Keratinocyte (primary cell): ENCODE results near the gene PCIF1. TPM values are rescaled to one million over a fixed set of nuclear protein-coding genes. Genes with fewer than 3 reads are reported as not detected.
A peak's percentile ranks its signal among the peaks of the same experiment; 100 is the strongest.

Experiments used
- DNase-seq: peaks from one replicate; pipeline ENCODE4 v3.0.0-alpha.2; 2011; ENCODE audit warnings: low read depth, missing footprints, low spot score
- FAIRE-seq: peaks from 2 replicates; lab custom pipeline; 2011; peaks lifted over from hg19 to GRCh38; lab: Jason Lieb, UNC
- H2AFZ ChIP-seq: 2 replicates; pipeline ENCODE4 v1.6.0; 2012; ENCODE audit warnings: low read length, control low read depth, inconsistent platforms; ENCODE audit not compliant: control insufficient read depth
- H3K27ac ChIP-seq: 2 replicates; pipeline ENCODE4 v1.5.1; 2011; ENCODE audit warnings: low read length; ENCODE audit not compliant: control insufficient read depth, insufficient read depth
- H3K27me3 ChIP-seq: 3 replicates; pipeline ENCODE4 v1.6.0; 2011; ENCODE audit warnings: low read length; ENCODE audit not compliant: control insufficient read depth, insufficient read depth; ENCODE audit errors: extremely low read depth
- H3K36me3 ChIP-seq, 2 experiments: 2 replicates in 1 of 2; 3 replicates in 1 of 2; pipeline ENCODE4 v1.5.1; 2011; ENCODE audit warnings: low read length in 2 of 2, mild to moderate bottlenecking in 1 of 2; ENCODE audit not compliant: control insufficient read depth in 2 of 2, insufficient read depth in 2 of 2; ENCODE audit errors: extremely low read depth in 1 of 2
- H3K4me1 ChIP-seq: 3 replicates; pipeline ENCODE4 v1.5.1; 2011; ENCODE audit warnings: low read length; ENCODE audit not compliant: control insufficient read depth, insufficient read depth; ENCODE audit errors: extremely low read depth
- H3K4me2 ChIP-seq: 3 replicates; pipeline ENCODE4 v1.6.0; 2011; ENCODE audit warnings: low read depth, low read length; ENCODE audit not compliant: control insufficient read depth, insufficient read depth; ENCODE audit errors: extremely low read depth
- H3K4me3 ChIP-seq, 3 experiments: fragments of 200-600 bp in 1 of 3; sonication (generic) in 1 of 3; 2 replicates in 2 of 3; 3 replicates in 1 of 3; pipeline ENCODE4 v1.5.1; 2011 to 2016; ENCODE audit warnings: low read length in 3 of 3, mild to moderate bottlenecking in 3 of 3, control low read depth in 2 of 3, inconsistent platforms in 1 of 3, low read depth in 1 of 3, mixed read lengths in 1 of 3, mixed run types in 1 of 3, moderate library complexity in 1 of 3; ENCODE audit not compliant: control insufficient read depth in 2 of 3, insufficient read depth in 2 of 3; ENCODE audit errors: extremely low read depth in 1 of 3
- H3K79me2 ChIP-seq: 2 replicates; pipeline ENCODE4 v1.6.0; 2012; ENCODE audit warnings: low read length; ENCODE audit not compliant: control insufficient read depth, insufficient read depth
- H3K9ac ChIP-seq: 3 replicates; pipeline ENCODE4 v1.6.0; 2011; ENCODE audit warnings: low read length; ENCODE audit not compliant: control insufficient read depth, insufficient read depth; ENCODE audit errors: extremely low read depth
- H3K9me1 ChIP-seq: 3 replicates; pipeline ENCODE4 v1.6.0; 2011; ENCODE audit warnings: low read length; ENCODE audit not compliant: control insufficient read depth, insufficient read depth; ENCODE audit errors: extremely low read depth
- H3K9me3 ChIP-seq: 2 replicates; pipeline ENCODE4 v1.5.1; 2012; ENCODE audit warnings: low read depth, low read length; ENCODE audit not compliant: control insufficient read depth
- H4K20me1 ChIP-seq: 3 replicates; pipeline ENCODE4 v1.6.0; 2011; ENCODE audit warnings: low read length; ENCODE audit not compliant: control insufficient read depth, insufficient read depth; ENCODE audit errors: extremely low read depth
- CTCF ChIP-seq, 3 experiments: IDR thresholded peaks in 1 of 3; conservative IDR thresholded peaks in 1 of 3; optimal IDR thresholded peaks in 1 of 3; 2 replicates in 2 of 3; 3 replicates in 1 of 3; pipeline versions ENCODE3 to v1.5.1; 2011; ENCODE audit warnings: low read length in 3 of 3, mild to moderate bottlenecking in 3 of 3, moderate library complexity in 2 of 3, control low read depth in 1 of 3, inconsistent platforms in 1 of 3; ENCODE audit not compliant: insufficient read depth in 2 of 3; ENCODE audit errors: extremely low read depth in 1 of 3
- EZH2 ChIP-seq: IDR thresholded peaks from one replicate; pipeline ENCODE4 v1.6.1; 2012; ENCODE audit warnings: inconsistent platforms, mild to moderate bottlenecking, low read length, moderate library complexity
- dilution Hi-C: fragments of 300-500 bp; cut with MboI; formaldehyde crosslinking; loops from one replicate; pipeline ENCODE4 v1.7.0; 2020; ENCODE audit warnings: low sequenced_read_pairs; ENCODE audit not compliant: extremely low pct_ligation_motif_present
- polyA plus RNA-seq, 5 experiments: library from polyadenylated mRNA; depleted of rRNA in 3 of 5; stranded (reverse) in 3 of 5; stranded (forward) in 1 of 5; unstranded in 1 of 5; fragments of >200 nt; gene quantifications; 1 replicate in 1 of 5; 2 replicates in 3 of 5; 3 replicates in 1 of 5; pipeline versions ENCODE4 v1.2.1 to v1.2.3, GENCODE V29; 2011 to 2012; ENCODE audit warnings: missing spikeins in 2 of 5, low read depth in 1 of 5, low replicate concordance in 1 of 5

PCIF1 gene
- polyA plus RNA-seq, 1 donor (not counting 4 experiments of a cell fraction or from before 2014, with no cell fraction given): 7.0 TPM

DNA sequence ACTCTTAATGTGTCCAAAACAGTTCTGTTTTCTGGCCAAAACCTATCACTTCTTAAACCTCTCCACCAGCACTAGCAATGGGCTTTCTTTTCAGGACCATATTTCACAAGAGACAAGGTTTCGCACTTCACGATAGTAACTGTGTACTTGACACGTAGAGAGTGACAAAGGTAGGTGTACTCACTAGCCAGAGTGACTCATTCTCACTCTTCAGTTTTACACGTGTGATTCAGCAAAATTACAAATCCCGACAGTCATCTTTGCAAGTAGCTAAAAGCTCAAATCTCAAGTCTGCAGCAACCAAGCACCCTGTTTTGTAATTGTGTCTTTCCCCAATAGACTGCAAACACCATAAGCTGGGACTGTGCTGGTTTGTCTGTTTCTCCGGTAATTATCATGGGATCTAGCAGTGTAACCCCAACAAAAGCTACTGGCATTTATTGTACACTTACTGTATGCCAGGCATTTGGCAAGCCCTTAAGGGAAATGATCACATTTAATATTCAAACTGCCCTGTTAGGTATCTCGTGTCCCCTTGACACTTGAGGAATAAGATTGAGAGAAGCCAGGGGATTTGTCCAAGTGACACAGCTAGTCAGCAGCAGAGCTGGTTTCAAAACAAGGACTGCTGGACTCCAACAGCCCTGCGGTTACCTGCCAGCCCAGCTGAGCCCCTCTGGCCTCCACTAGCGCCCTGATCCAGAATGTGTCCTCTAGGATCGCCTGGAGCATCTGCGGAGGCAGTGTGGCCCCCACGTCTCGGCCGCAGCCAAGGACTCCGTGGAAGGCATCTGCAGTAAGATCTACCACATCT is 9.9 kb downstream of the PCIF1 start:
- peaks cover 50 to 58% of the 10 kb centered on the region in 2 experiments for H3K36me3 ChIP-seq
- H3K27ac ChIP-seq: peak overlapping the region; percentile 40
- peak overlapping the region; percentile 11 for H3K9ac ChIP-seq
- H3K9me3 ChIP-seq: no peaks in the 10 kb centered on the region
- no peak for DNase-seq
- H3K4me1 ChIP-seq: peaks cover 16% of the 10 kb centered on the region
- peak overlapping the region; percentile 6 for H3K4me2 ChIP-seq
- no peak overlapping the region for H3K4me3 ChIP-seq
- no peaks in the 10 kb centered on the region for H4K20me1 ChIP-seq
- no peaks in the 10 kb centered on the region for H3K79me2 ChIP-seq
- TF ChIP-seq CTCF (optimal IDR thresholded peaks at IDR 0.05 in 1 of 3, IDR thresholded peaks at IDR 0.05 in 1 of 3, conservative IDR thresholded peaks at IDR 0.05 in 1 of 3; ENCODE audit: extremely low read depth in 1 of 3, insufficient read depth in 2 of 3, low read length in 3 of 3) (no peak), EZH2 (no peak)
- dilution Hi-C loops: no loop called here
- H3K27me3 ChIP-seq: no peaks in the 10 kb centered on the region
- H3K9me1 ChIP-seq: no peaks in the 10 kb centered on the region
- FAIRE-seq: peak; percentile 20
- no peak overlapping the region for H2AFZ ChIP-seq

GRCh38 chr20:45944965-45945677 is 10.6 kb downstream of the PCIF1 start:
- H2AFZ ChIP-seq: no peak overlapping the region
- FAIRE-seq (no peak), DNase-seq (no peak)
- no peaks in the 10 kb centered on the region for H3K9me1 ChIP-seq
- H3K36me3 ChIP-seq: peaks cover 52 to 58% of the 10 kb centered on the region in 2 experiments
- no peaks in the 10 kb centered on the region for H4K20me1 ChIP-seq
- no peaks in the 10 kb centered on the region for H3K9me3 ChIP-seq
- dilution Hi-C loops: no loop called here
- H3K27ac ChIP-seq: peak overlapping the region; percentile 40
- no peaks in the 10 kb centered on the region for H3K79me2 ChIP-seq
- no peak overlapping the region for H3K4me2 ChIP-seq
- no peak overlapping the region for H3K9ac ChIP-seq
- H3K27me3 ChIP-seq: no peaks in the 10 kb centered on the region
- no peak overlapping the region for H3K4me3 ChIP-seq
- TF ChIP-seq CTCF (optimal IDR thresholded peaks at IDR 0.05 in 1 of 3, IDR thresholded peaks at IDR 0.05 in 1 of 3, conservative IDR thresholded peaks at IDR 0.05 in 1 of 3; ENCODE audit: extremely low read depth in 1 of 3, insufficient read depth in 2 of 3, low read length in 3 of 3) (peak in 1 of 3 experiments; percentile 24), EZH2 (no peak)
- H3K4me1 ChIP-seq: peaks cover 16% of the 10 kb centered on the region
